CD4-positive, alpha-beta memory T cell (primary cell): ENCODE results near the gene ITGB2. TPM values are rescaled to one million over a fixed set of nuclear protein-coding genes. Genes with fewer than 3 reads are reported as not detected.

Experiments
- CTCF ChIA-PET: fragments of 350-600 bp; sonication (Branson Sonifier 250); formaldehyde crosslinking; loops from one replicate; lab custom pipeline; 2021; ENCODE audit warnings: inconsistent platforms; ENCODE audit not compliant: partially characterized antibody; lab: Charles Lee
- POLR2A ChIA-PET: fragments of 350-600 bp; sonication (Branson Sonifier 250); formaldehyde crosslinking; loops from one replicate; lab custom pipeline; 2021; ENCODE audit not compliant: partially characterized antibody; lab: Charles Lee
- DNase-seq, 5 donors: peaks; one replicate each; pipeline versions ENCODE4 v3.0.0 to v3.0.0-alpha.2; 2020 to 2022; ENCODE audit warnings: mixed read lengths in 1 of 5
- H3K27ac ChIP-seq: one replicate; pipeline ENCODE4 v1.7.0; 2013; ENCODE audit warnings: low read depth, low read length
- H3K27me3 ChIP-seq: 2 replicates; pipeline ENCODE4 v1.7.0; 2013; ENCODE audit warnings: mild to moderate bottlenecking, low read length, moderate library complexity; ENCODE audit not compliant: insufficient read depth
- H3K36me3 ChIP-seq: 2 replicates; pipeline ENCODE4 v1.7.0; 2013; ENCODE audit warnings: mild to moderate bottlenecking, low read length, moderate library complexity; ENCODE audit not compliant: insufficient read depth
- H3K4me1 ChIP-seq: 2 replicates; pipeline ENCODE4 v1.7.0; 2013; ENCODE audit warnings: mild to moderate bottlenecking, low read length, moderate library complexity; ENCODE audit not compliant: insufficient read depth
- H3K4me3 ChIP-seq, 2 donors: one replicate each; pipeline ENCODE4 v1.7.0; 2013; ENCODE audit warnings: low read length in 2 of 2, mild to moderate bottlenecking in 1 of 2
- H3K9me3 ChIP-seq, 2 donors: one replicate each; pipeline ENCODE4 v1.7.0; 2013; ENCODE audit warnings: low read length in 2 of 2, control low read depth in 1 of 2; ENCODE audit not compliant: control insufficient read depth in 1 of 2
- H3K27ac Mint-ChIP-seq, 7 donors: one replicate each; pipeline ENCODE4 v1.8.0; 2020 to 2021; ENCODE audit warnings: mixed read lengths in 7 of 7, mild to moderate bottlenecking in 6 of 7, inconsistent platforms in 3 of 7, moderate library complexity in 3 of 7
- H3K27me3 Mint-ChIP-seq, 2 donors: one replicate each; pipeline ENCODE4 v1.8.0; 2020 to 2021; ENCODE audit warnings: mixed read lengths in 2 of 2
- H3K36me3 Mint-ChIP-seq, 2 donors: one replicate each; pipeline ENCODE4 v1.8.0; 2020 to 2021; ENCODE audit warnings: mixed read lengths in 2 of 2, inconsistent platforms in 1 of 2, mild to moderate bottlenecking in 1 of 2
- H3K4me1 Mint-ChIP-seq, 4 donors: one replicate each; pipeline ENCODE4 v1.8.0; 2020 to 2021; ENCODE audit warnings: mixed read lengths in 4 of 4, mild to moderate bottlenecking in 1 of 4
- H3K4me3 Mint-ChIP-seq, 8 donors: one replicate each; pipeline ENCODE4 v1.8.0; 2020 to 2021; ENCODE audit warnings: mixed read lengths in 8 of 8, mild to moderate bottlenecking in 7 of 8, moderate library complexity in 6 of 8, inconsistent platforms in 3 of 8
- H3K9me3 Mint-ChIP-seq, 8 donors: one replicate each; pipeline ENCODE4 v1.8.0; 2020 to 2021; ENCODE audit warnings: mixed read lengths in 8 of 8, mild to moderate bottlenecking in 5 of 8, inconsistent platforms in 3 of 8, moderate library complexity in 1 of 8
- intact Hi-C: fragments of 100-400 bp; cut with micrococcal nuclease; formaldehyde crosslinking; loops from one replicate; pipeline ENCODE4 v1.15.1; 2023
- polyA plus RNA-seq, 2 donors: library from polyadenylated mRNA; unstranded; fragments of 300-500 nt; fragmentation: Illumina TruSeq; gene quantifications; one replicate each; pipeline ENCODE4 v1.2.3, GENCODE V29; 2021
- total RNA-seq, 2 experiments: library from RNA; stranded (reverse); gene quantifications; one replicate each; pipeline ENCODE4 v1.2.3, GENCODE V29; 2021

The ITGB2 gene
- total and polyA plus RNA-seq, 4 experiments from 2014 or later, result 278 to 575 (median 414) TPM

- H3K9me3 ChIP-seq, result no peaks in the 10 kb centered on the region
- H3K27me3 ChIP-seq, result no peaks in the 10 kb centered on the region
- H3K4me1 Mint-ChIP-seq, result peaks cover 4 to 5% (median 5%) of the 10 kb centered on the region in 4 donors
- H3K4me3 Mint-ChIP-seq, result no peak overlapping the region
- no peaks in the 10 kb centered on the region for H3K27me3 Mint-ChIP-seq
- no peak overlapping the region for H3K4me3 ChIP-seq
- POLR2A ChIA-PET, result no interaction called here
- CTCF ChIA-PET, result interaction anchor here (0.8 to 2.2 kb wide), 3 partner anchors 8 to 180 kb away, joined by 3 to 10 read pairs (median 4); no protein-coding TSS in a partner anchor
- H3K27ac ChIP-seq, result no peak overlapping the region
- DNase-seq, result no peak
- intact Hi-C loops, result no loop called here
- no peaks in the 10 kb centered on the region for H3K4me1 ChIP-seq
- H3K36me3 ChIP-seq, result peaks cover 4% of the 10 kb centered on the region
- H3K27ac Mint-ChIP-seq, result peak overlapping the region in 1 of 7 donors; percentile 41
- no peaks in the 10 kb centered on the region for H3K9me3 Mint-ChIP-seq
- peaks cover 32 to 38% of the 10 kb centered on the region in 2 donors for H3K36me3 Mint-ChIP-seq
Measured at GRCh38 chr21:44957901-44958451, 37.3 kb upstream of the ITGB2 start.

GRCh38 chr21:44957047-44957831, 36.5 kb upstream of the ITGB2 start:
- DNase-seq, result no peak
- ChIA-PET CTCF (interaction anchor here (1.8 to 2.2 kb wide), 2 partner anchors 171 to 180 kb away, joined by 4 to 10 read pairs; no protein-coding TSS in a partner anchor), POLR2A (no interaction called here)

GRCh38 chr21:44956356-44957046, 35.8 kb upstream of the ITGB2 start:
- no peaks in the 10 kb centered on the region for H3K9me3 Mint-ChIP-seq
- CTCF ChIA-PET, result interaction anchor here (1.0 to 16.7 kb wide), 2 partner anchors 172 to 180 kb away, joined by 3 to 363 read pairs; no protein-coding TSS in a partner anchor
- no peak overlapping the region for H3K27ac Mint-ChIP-seq

More at GRCh38 chr21:44957047-44957831, 36.5 kb upstream of the ITGB2 start:
- intact Hi-C loops, result no loop called here
- Histone ChIP-seq H3K4me3 (no peak overlapping the region), H3K36me3 (peaks cover 4% of the 10 kb centered on the region), H3K4me1 (no peaks in the 10 kb centered on the region), H3K27me3 (no peaks in the 10 kb centered on the region), H3K9me3 (no peaks in the 10 kb centered on the region), H3K27ac (no peak overlapping the region)
- no peaks in the 10 kb centered on the region for H3K9me3 Mint-ChIP-seq
- H3K27ac Mint-ChIP-seq, result peak overlapping the region in 1 of 7 donors; percentile 41
- peaks cover 2 to 8% (median 4%) of the 10 kb centered on the region in 4 donors for H3K4me1 Mint-ChIP-seq
- H3K36me3 Mint-ChIP-seq, result peaks cover 27 to 37% of the 10 kb centered on the region in 2 donors
- no peaks in the 10 kb centered on the region for H3K27me3 Mint-ChIP-seq
- H3K4me3 Mint-ChIP-seq, result no peak overlapping the region

GRCh38 chr21:44955798-44956175, 35.1 kb upstream of the ITGB2 start:
- Histone ChIP-seq H3K36me3 (peaks cover 10% of the 10 kb centered on the region), H3K27me3 (no peaks in the 10 kb centered on the region), H3K4me3 (no peak overlapping the region), H3K4me1 (no peaks in the 10 kb centered on the region), H3K9me3 (no peaks in the 10 kb centered on the region), H3K27ac (no peak overlapping the region)
- Mint-ChIP-seq H3K4me3 (no peak overlapping the region), H3K9me3 (no peaks in the 10 kb centered on the region), H3K27ac (peak overlapping the region in 1 of 7 donors; percentile 18), H3K27me3 (no peaks in the 10 kb centered on the region), H3K4me1 (peaks cover 2 to 8% (median 3%) of the 10 kb centered on the region in 4 donors), H3K36me3 (peaks cover 19 to 32% of the 10 kb centered on the region in 2 donors)
- CTCF ChIA-PET, result interaction anchor here (1.0 to 16.7 kb wide), 3 partner anchors 173 to 182 kb away, joined by 3 to 363 read pairs (median 4); no protein-coding TSS in a partner anchor
- intact Hi-C loops, result no loop called here
- POLR2A ChIA-PET, result no interaction called here
- no peak for DNase-seq

More at GRCh38 chr21:44956356-44957046, 35.8 kb upstream of the ITGB2 start:
- H3K27me3 Mint-ChIP-seq, result no peaks in the 10 kb centered on the region
- no peak overlapping the region for H3K4me3 ChIP-seq
- no peak overlapping the region for H3K4me3 Mint-ChIP-seq
- POLR2A ChIA-PET, result no interaction called here
- H3K4me1 Mint-ChIP-seq, result peaks cover 2 to 8% (median 3%) of the 10 kb centered on the region in 4 donors
- no peak overlapping the region for H3K27ac ChIP-seq
- H3K9me3 ChIP-seq, result no peaks in the 10 kb centered on the region
- peaks cover 5% of the 10 kb centered on the region for H3K36me3 ChIP-seq
- H3K27me3 ChIP-seq, result no peaks in the 10 kb centered on the region
- H3K4me1 ChIP-seq, result no peaks in the 10 kb centered on the region
- no peak for DNase-seq
- peaks cover 23 to 34% of the 10 kb centered on the region in 2 donors for H3K36me3 Mint-ChIP-seq
- intact Hi-C loops, result no loop called here

DNA sequence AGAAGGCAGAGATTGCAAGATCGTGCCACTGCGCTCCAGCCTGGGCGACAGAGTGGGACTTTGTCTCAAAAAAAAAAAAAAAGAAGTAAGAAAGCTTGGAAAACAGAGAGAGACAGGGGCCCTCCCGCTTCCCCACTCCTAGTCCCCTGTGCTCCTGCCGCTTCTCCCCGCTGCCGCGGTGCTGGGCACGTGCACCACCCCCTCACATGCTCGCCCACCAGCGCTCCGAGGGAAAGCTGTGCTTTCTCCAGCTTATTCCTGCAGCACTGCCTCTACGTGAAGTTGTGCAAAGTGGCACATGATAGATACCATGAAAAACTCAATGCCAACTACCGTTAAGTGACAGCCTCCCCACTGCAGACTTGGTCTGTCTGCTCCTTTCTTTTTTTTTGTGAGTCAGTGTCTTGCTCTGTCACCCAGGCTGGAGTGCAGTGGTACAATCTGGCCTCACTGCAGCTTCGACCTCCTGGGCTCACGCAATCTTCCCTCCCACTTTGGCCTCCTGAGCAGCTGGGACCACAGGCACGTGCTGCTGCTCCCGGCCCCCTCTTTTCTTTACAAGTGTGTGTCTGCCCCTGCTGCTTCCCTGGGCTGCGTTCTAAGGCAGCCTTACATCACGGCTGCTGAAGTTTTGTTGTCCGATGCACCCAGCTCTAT, 34.6 kb upstream of the ITGB2 start:
- DNase-seq, result no peak
- intact Hi-C loops, result no loop called here
- peaks cover 10% of the 10 kb centered on the region for H3K36me3 ChIP-seq
- Mint-ChIP-seq H3K4me3 (no peak overlapping the region), H3K9me3 (no peaks in the 10 kb centered on the region), H3K27ac (peak overlapping the region in 1 of 7 donors; percentile 18), H3K27me3 (no peaks in the 10 kb centered on the region), H3K4me1 (peaks cover 2 to 10% (median 3%) of the 10 kb centered on the region in 4 donors), H3K36me3 (peaks cover 14 to 28% of the 10 kb centered on the region in 2 donors)
- CTCF ChIA-PET, result interaction anchor here (0.8 to 16.7 kb wide), 4 partner anchors 162 to 183 kb away, joined by 3 to 363 read pairs (median 4); no protein-coding TSS in a partner anchor
- no peak overlapping the region for H3K4me3 ChIP-seq
- POLR2A ChIA-PET, result no interaction called here
- no peak overlapping the region for H3K27ac ChIP-seq
- H3K9me3 ChIP-seq, result no peaks in the 10 kb centered on the region
- no peaks in the 10 kb centered on the region for H3K4me1 ChIP-seq
- no peaks in the 10 kb centered on the region for H3K27me3 ChIP-seq

GRCh38 chr21:44954281-44954771, 33.6 kb upstream of the ITGB2 start:
- H3K27me3 Mint-ChIP-seq, result no peaks in the 10 kb centered on the region
- no peak for DNase-seq
- Histone ChIP-seq H3K27ac (no peak overlapping the region), H3K27me3 (no peaks in the 10 kb centered on the region), H3K36me3 (peaks cover 10% of the 10 kb centered on the region), H3K4me3 (no peak overlapping the region), H3K4me1 (peaks cover 8% of the 10 kb centered on the region), H3K9me3 (no peaks in the 10 kb centered on the region)
- H3K36me3 Mint-ChIP-seq, result peaks cover 13 to 31% of the 10 kb centered on the region in 2 donors
- H3K4me1 Mint-ChIP-seq, result peaks cover 4 to 18% (median 9%) of the 10 kb centered on the region in 4 donors
- no peaks in the 10 kb centered on the region for H3K9me3 Mint-ChIP-seq
- POLR2A ChIA-PET, result no interaction called here
- H3K27ac Mint-ChIP-seq, result no peak overlapping the region
- intact Hi-C loops, result no loop called here
- H3K4me3 Mint-ChIP-seq, result no peak overlapping the region
- CTCF ChIA-PET, result interaction anchor here (14.6 to 16.7 kb wide), 2 partner anchors 174 to 185 kb away, joined by 252 to 363 read pairs; no protein-coding TSS in a partner anchor
